HG03103 (cell line): ENCODE measurements around the gene CACNB1.
"Not testable (repeated sequence)": the region's sequence is repeated elsewhere in the genome, so short reads cannot be mapped to it uniquely, and the experiment has no call there.

Experiments
- ATAC-seq: cut with Tn5 transposase; IDR thresholded peaks from one replicate; pipeline ENCODE4 v1.9.1; 2021; ENCODE audit warnings: low read depth; ENCODE audit not compliant: unreplicated experiment

CACNB1 gene

GRCh38 chr17:39129544-39129943 is 67.9 kb downstream of the CACNB1 start:
- not testable (repeated sequence) for ATAC-seq

GRCh38 chr17:39126436-39126835 is 71.0 kb downstream of the CACNB1 start:
- no peak for ATAC-seq

GRCh38 chr17:39125143-39125875 is 72.2 kb downstream of the CACNB1 start:
- no peak for ATAC-seq

GRCh38 chr17:39123627-39124026 is 73.8 kb downstream of the CACNB1 start:
- ATAC-seq, result no peak
